ENCODE data around the gene ALKBH3.

Gene ALKBH3

DNA sequence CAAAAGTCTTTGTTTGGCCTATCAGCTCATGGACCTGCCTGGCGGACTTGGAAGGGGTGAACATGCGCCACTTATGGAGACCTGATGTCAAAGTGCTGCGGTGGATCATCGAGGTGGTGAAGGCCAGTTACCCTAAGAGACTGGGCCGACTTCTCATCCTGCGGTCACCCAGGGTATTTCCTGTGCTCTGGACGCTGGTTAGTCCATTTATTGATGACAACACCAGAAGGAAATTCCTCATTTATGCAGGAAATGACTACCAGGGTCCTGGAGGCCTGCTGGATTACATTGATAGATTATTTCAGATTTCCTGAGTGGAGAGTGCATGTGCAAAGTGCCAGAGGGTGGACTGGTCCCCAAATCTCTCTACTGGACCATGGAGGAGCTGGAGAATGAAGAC is 17.9 kb downstream of the ALKBH3 start:
- no peak for DNase-seq

- DNase-seq = no peak
Observed at GRCh38 chr11:43899094-43899493, 18.5 kb downstream of the ALKBH3 start.

- DNase-seq = no peak
Observed at GRCh38 chr11:43901551-43901950, 20.9 kb downstream of the ALKBH3 start.

DNA sequence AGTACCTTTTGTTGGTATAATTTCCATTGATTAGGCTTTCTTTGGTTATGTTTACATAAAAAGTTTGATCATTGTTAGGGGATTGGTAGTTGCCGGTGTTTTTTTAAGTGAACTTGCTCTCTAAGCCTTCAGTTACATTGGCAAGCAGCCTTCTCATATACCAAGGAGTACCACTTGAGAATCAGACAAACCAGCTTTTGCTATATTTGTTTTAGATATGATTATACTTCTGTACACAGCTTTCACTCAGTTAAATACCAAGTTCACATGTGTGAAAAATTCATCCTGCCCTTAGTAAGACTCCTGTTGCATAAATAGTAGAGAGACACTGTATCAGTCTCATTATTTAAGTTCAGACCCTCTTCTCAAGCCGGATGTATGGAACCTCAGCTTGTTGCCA is 22.4 kb downstream of the ALKBH3 start:
- DNase-seq = no peak

DNA sequence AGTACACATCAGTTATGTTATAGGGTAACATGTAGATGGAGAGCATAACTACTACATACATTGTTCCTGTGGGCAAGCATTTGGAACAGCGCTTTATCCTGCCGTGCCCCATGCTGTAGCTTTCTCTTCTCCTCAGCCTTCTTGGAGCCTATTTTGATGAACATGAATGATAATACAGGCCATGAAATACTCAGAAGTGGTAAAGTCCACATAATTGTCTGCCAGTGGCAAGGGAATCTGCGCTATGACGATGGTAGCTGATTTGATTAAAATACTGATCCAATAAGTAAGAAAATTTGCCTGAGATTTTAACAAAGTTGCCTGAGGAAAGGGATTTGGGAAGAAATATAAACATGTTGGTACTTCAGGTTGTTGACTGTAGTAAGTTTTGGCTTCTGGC is 23.3 kb downstream of the ALKBH3 start:
- no peak for DNase-seq

- no peak for DNase-seq
Observed at GRCh38 chr11:43904742-43905535, 24.3 kb downstream of the ALKBH3 start.

DNA sequence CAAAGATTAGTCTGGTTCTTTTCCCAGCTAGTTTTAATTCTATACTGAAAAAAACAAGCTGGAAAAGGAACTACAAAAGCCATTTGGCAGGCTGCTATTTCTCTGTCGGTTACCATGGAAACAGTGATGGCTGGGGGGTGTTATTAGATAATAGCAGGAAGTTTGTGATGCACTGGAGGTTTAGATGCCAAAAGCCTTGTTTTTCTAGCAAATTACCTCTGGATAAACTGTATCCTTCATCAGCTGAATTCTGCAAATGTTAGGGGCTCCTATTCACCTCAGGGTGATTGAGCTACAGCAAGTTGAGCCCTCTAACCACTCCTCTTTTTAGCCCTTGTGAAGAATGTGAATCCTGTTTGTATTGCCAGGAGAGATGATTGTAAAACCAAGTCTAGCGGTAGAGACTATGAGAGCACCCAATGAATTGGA is 25.2 kb downstream of the ALKBH3 start:
- no peak for DNase-seq

DNA sequence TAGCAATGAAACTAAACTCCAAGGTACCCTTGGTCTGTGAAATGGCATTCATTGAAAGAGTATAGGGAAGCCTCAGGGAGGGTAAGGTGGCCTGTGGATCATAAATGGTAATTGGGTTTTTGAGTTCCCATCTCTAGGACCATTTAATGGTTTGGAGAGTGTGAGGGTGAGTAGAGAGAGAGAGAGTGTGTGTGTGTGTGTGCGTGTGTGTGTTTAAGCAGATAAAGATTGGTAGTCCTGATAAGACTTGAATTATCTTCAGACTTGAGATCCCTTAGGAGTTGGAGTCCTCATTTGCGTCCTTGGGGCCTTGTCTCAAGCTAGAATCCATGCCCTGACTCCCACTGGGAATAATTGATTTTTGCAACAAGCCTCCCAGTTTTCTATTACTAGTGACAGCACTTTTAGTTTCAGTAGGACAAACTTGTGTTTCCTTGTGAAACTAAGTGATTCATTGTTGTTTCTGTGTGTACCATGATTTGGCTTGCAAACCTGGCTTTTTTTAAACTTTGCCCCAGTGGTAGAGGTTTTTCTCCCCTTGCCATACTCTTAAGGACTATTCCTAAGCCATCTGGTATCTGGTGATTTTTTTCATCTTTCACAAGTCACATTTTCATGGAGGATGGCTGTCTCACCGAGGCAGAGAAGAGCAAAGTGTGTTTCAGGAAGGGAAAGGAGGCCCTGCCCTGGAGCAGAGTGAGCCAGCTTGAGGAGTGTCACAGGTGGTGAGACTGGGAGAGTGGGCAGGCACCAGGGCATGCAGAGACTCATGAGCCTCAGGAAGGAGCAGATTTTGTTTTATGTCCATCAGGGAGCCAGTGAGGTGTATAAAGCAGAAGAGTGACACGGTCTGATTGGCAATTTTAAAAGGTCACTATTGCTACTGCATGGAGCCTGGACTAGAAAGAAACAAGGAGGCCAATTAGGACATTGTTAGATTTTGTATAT is 26.7 kb downstream of the ALKBH3 start:
- DNase-seq = no peak

GRCh38 chr11:43908191-43908590 is 27.6 kb downstream of the ALKBH3 start:
- DNase-seq = no peak

- DNase-seq = no peak
Observed at GRCh38 chr11:43908683-43909082, 28.1 kb downstream of the ALKBH3 start.

GRCh38 chr11:43913829-43914380 is 33.3 kb downstream of the ALKBH3 start:
- DNase-seq = no peak

DNA sequence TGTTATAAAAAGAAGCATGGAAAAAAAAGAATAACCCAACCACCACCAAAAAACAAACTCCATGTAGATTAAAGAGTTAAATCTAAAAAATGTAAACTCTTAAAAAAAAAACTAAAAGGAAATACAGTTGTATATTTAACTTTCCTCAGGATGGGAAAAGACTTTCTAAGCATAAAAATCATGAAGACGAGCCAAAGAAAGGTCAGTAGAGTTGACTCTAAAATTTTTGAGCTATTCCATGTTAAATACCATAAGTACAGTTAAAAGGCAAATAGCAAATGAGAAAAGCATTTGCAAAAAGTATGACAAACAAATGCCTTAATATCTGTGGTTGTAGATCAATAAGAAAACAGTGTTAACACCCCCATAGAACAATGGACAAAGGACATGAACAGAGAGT is 33.8 kb downstream of the ALKBH3 start:
- no peak for DNase-seq

- no peak for DNase-seq
Observed at GRCh38 chr11:43916621-43917020, 36.0 kb downstream of the ALKBH3 start.

DNA sequence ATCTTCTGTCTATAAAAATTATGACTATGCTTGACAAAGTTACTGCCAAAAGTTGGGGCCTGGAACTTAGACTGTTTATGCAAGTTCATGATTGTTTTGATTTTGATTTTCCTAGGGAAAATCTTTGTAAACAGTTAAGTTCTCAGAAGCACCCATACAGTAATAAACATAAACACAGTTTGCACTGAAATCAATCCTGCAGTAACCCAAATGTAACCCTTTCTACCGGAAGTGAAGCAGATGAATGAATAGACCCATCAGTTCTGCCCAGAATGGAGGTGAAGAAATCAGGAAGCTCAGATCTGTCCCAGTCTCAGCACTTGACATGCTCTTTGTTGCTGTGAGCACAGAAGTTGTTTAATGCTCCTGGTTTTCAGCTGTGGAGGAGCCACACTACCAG is 37.2 kb downstream of the ALKBH3 start:
- DNase-seq = no peak

GRCh38 chr11:43918662-43919061 is 38.0 kb downstream of the ALKBH3 start:
- no peak for DNase-seq

GRCh38 chr11:43919852-43920597 is 39.4 kb downstream of the ALKBH3 start:
- DNase-seq = no peak

DNA sequence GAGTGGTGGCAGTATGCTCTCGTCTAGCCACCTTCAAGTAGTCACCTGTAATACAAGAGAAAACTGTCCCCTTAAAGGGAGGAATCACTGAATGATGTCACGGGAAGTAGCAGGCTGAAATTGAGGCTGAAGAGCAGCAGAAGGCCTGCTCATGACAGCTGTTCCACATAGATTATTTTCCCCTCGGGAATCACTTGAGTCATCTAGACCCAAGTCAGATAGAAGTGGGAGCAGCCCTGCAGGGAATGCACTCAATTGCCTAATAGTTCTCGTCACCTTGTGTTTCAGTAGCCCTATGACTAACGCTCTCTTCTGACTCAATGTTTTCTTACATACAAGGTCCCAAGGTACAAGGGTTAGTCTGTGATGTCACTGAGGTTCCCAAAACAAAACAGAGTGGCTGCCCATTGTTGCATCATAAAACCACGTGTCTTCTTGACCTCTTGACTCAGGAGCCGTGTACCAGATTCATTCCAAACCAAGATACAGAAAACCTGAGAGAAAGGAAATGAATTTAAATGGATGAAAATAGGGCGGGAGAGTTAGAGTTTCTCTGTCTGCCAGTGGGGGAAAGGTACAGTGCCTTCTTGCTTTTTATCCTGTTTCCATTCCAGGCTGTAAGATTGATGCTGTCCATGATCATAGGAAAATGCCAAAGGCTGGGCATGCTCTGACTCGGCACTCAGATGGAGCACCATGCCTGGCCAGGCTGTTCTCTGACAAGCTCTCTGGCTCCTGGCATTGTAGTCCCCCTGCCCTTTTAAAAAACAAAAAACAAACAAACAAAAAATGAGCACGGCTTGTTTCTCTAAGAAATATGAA is 40.2 kb downstream of the ALKBH3 start:
- no peak for DNase-seq

GRCh38 chr11:43921561-43922294 is 41.1 kb downstream of the ALKBH3 start:
- no peak for DNase-seq

DNA sequence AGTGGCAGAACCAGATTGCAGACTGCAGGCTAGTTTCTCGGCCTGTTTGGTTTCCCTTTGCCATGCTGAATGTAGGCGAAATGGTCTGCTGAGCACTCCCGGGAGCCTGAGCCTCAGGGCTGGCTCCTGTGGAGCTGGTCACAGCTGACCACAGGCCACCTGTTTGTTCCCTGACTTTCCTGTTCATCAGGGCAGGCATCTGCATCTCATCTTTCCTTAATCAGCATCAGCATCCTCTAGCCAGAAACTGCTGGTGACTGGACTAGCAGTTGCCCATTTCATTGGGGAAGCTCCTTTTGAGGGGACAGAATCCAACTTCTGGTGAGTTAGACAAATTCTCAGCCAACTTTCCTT is 41.6 kb downstream of the ALKBH3 start:
- DNase-seq = no peak

GRCh38 chr11:43922744-43923405 is 42.2 kb downstream of the ALKBH3 start:
- no peak for DNase-seq

All from DMS79 (cell line).